Vagina (tissue), 2 donors: ENCODE data around the gene BRCA1.

ENCODE experiments used
- CTCF ChIP-seq, 3 experiments: fragments of 450-650 bp in 2 of 3; fragments of 200-600 bp in 1 of 3; sonication (generic) in 1 of 3; IDR thresholded peaks; one replicate each; pipeline ENCODE4 v1.5.1; 2017 to 2019; ENCODE audit warnings: antibody characterized with exemption in 3 of 3, mild to moderate bottlenecking in 2 of 3, moderate library complexity in 2 of 3
- POLR2A ChIP-seq, 2 donors: fragments of 450-650 bp; IDR thresholded peaks; one replicate each; pipeline ENCODE4 v1.6.1; 2017; ENCODE audit warnings: antibody characterized with exemption in 2 of 2, mild to moderate bottlenecking in 2 of 2, moderate library complexity in 2 of 2
- POLR2AphosphoS5 ChIP-seq, 2 donors: sonication (generic); formaldehyde crosslinking; IDR thresholded peaks; one replicate each; pipeline ENCODE4 v1.9.0; 2017; ENCODE audit warnings: antibody characterized with exemption in 2 of 2, mild to moderate bottlenecking in 2 of 2, low read depth in 1 of 2; ENCODE audit not compliant: insufficient read depth in 1 of 2

- no peak for TF ChIP-seq CTCF (IDR thresholded peaks at IDR 0.05)
- no peak for TF ChIP-seq POLR2AphosphoS5 (IDR thresholded peaks at IDR 0.05; ENCODE audit: insufficient read depth in 1 of 2, low read depth in 1 of 2)
- no peak for TF ChIP-seq POLR2A (IDR thresholded peaks at IDR 0.05)
Measured at GRCh38 chr17:43020030-43020621, 105.0 kb downstream of the BRCA1 start.
